ENCODE data around the gene UGT2B15. TPM values are rescaled to one million over a fixed set of nuclear protein-coding genes. Genes with fewer than 3 reads are reported as not detected.
"Not testable (repeated sequence)": the region's sequence is repeated elsewhere in the genome, so short reads cannot be mapped to it uniquely, and the experiment has no call there.

The UGT2B15 gene
- total RNA-seq, 1 donor from 2014 or later = not detected

DNA sequence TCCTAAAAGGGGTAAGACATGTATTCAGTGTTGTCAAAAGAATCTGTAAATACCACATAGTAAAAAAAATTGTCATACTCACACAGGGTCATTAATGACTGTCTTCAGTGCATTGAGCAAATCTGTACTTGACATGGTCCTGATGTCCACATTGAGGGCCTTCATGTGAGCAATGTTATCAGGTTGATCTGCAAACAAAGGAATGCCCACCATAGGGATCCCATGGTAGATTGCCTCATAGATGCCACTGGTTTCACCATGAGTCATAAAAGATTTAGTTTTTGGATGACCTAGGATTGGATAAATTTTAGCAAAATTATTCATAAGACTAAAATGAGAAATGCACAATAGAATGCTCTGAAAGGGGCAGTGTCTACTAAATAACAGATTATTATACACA is 38.1 kb upstream of the UGT2B15 start:
- H3K4me3 Mint-ChIP-seq (ENCODE audit: unreplicated experiment) = no peak overlapping the region
- peaks cover 8% of the 10 kb centered on the region for H3K9me3 Mint-ChIP-seq (ENCODE audit: low read depth)
- no peaks in the 10 kb centered on the region for H3K36me3 Mint-ChIP-seq (ENCODE audit: low read depth)
- no peak for DNase-seq (ENCODE audit: low spot score)
- TF ChIP-seq, protein P1, sequence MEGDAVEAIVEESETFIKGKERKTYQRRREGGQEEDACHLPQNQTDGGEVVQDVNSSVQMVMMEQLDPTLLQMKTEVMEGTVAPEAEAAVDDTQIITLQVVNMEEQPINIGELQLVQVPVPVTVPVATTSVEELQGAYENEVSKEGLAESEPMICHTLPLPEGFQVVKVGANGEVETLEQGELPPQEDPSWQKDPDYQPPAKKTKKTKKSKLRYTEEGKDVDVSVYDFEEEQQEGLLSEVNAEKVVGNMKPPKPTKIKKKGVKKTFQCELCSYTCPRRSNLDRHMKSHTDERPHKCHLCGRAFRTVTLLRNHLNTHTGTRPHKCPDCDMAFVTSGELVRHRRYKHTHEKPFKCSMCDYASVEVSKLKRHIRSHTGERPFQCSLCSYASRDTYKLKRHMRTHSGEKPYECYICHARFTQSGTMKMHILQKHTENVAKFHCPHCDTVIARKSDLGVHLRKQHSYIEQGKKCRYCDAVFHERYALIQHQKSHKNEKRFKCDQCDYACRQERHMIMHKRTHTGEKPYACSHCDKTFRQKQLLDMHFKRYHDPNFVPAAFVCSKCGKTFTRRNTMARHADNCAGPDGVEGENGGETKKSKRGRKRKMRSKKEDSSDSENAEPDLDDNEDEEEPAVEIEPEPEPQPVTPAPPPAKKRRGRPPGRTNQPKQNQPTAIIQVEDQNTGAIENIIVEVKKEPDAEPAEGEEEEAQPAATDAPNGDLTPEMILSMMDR (IDR thresholded peaks at IDR 0.05) = no peak
- H3K27me3 Mint-ChIP-seq (ENCODE audit: low read depth) = no peaks in the 10 kb centered on the region
- no peak overlapping the region for H3K27ac Mint-ChIP-seq (ENCODE audit: unreplicated experiment)
- H3K4me1 Mint-ChIP-seq (ENCODE audit: low read depth) = no peaks in the 10 kb centered on the region

DNA sequence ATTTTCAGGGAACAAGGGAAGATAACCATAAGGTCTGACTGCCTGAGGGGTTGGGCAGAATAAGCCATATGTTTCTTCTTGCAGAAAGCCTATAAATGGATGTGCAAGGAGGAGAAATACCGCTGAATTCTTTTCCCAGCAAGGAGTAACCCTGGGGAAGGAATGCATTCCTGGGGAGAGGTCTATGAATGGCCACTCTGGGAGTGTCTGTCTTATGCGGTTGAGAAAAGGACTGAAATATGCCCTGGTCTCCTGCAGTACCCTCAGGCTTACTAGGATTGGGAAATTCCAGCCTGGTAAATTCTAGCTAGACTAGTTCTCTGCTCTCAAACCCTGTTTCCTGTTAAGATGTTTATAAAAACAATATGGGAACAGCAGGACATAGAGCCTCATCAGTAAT is 32.7 kb upstream of the UGT2B15 start:
- peaks cover 15% of the 10 kb centered on the region for H3K9me3 Mint-ChIP-seq (ENCODE audit: low read depth)
- not testable (repeated sequence) for H3K27ac Mint-ChIP-seq (ENCODE audit: unreplicated experiment)

DNA sequence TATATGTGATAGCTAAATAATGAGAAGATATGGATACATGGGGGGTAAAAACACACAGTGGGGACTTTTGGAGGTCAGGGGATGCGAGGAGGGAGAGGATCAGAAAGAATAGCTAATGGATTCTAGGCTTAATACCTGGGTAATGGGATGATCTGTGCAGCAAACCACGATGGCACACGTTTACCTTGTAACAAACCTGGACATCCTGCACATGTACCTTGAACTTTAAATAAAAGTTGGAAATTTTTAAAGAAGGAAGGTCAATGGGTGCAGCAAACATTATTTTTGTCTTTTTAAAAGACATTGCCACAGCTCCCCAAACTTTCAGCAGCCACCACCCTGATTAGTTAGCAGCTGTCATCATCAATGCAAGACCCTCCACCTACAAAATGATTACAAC is 29.7 kb upstream of the UGT2B15 start:
- DNase-seq (ENCODE audit: low spot score) = no peak
- Mint-ChIP-seq H3K4me1 (ENCODE audit: low read depth) (no peaks in the 10 kb centered on the region), H3K27ac (ENCODE audit: unreplicated experiment) (no peak overlapping the region), H3K9me3 (ENCODE audit: low read depth) (peaks cover 14% of the 10 kb centered on the region), H3K4me3 (ENCODE audit: unreplicated experiment) (no peak overlapping the region), H3K27me3 (ENCODE audit: low read depth) (no peaks in the 10 kb centered on the region), H3K36me3 (ENCODE audit: low read depth) (no peaks in the 10 kb centered on the region)
- TF ChIP-seq, protein P1 (IDR thresholded peaks at IDR 0.05) = no peak

More for the DNA sequence above, 32.7 kb upstream of the UGT2B15 start:
- not testable (repeated sequence) for H3K4me1 Mint-ChIP-seq (ENCODE audit: low read depth); DNase-seq (ENCODE audit: low spot score); H3K36me3 Mint-ChIP-seq (ENCODE audit: low read depth); H3K4me3 Mint-ChIP-seq (ENCODE audit: unreplicated experiment); H3K27me3 Mint-ChIP-seq (ENCODE audit: low read depth)

DNA sequence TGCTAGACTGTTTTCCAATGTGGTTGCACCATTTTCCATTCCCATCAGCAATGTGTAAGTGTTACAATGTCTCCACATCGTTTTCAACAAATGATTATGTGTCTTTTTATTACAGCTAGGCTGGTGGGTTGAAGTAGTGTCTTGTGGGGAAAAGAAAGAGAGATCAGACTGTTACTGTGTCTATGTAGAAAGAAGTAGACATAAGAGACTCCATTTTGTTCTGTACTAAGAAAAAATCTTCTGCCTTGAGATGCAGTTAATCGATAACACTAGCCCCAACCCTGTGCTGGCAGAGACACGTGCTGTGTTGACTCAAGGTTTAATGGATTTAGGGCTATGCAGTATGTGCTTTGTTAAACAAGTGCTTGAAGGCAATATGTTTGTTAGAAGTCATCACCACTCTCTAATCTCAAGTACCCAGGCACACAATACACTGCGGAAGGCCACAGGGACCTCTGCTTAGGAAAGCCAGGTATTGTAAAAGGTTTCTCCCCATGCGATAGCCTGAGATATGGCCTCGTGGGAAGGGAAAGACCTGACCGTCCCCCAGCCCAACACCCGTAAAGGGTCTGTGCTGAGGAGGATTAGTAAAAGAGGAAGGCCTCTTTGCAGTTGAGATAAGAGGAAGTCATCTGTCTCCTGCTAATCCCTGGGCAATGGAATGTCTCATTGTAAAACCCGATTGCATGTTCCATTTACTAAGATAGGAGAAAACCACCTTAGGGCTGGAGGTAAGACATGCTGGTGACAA is 23.0 kb upstream of the UGT2B15 start:
- no peak overlapping the region for H3K4me3 Mint-ChIP-seq (ENCODE audit: unreplicated experiment)
- no peaks in the 10 kb centered on the region for H3K27me3 Mint-ChIP-seq (ENCODE audit: low read depth)
- TF ChIP-seq, protein P1 (IDR thresholded peaks at IDR 0.05) = no peak
- H3K9me3 Mint-ChIP-seq (ENCODE audit: low read depth) = peaks cover 19% of the 10 kb centered on the region
- H3K27ac Mint-ChIP-seq (ENCODE audit: unreplicated experiment) = no peak overlapping the region
- no peaks in the 10 kb centered on the region for H3K36me3 Mint-ChIP-seq (ENCODE audit: low read depth)
- H3K4me1 Mint-ChIP-seq (ENCODE audit: low read depth) = no peaks in the 10 kb centered on the region
- DNase-seq (ENCODE audit: low spot score) = no peak

DNA sequence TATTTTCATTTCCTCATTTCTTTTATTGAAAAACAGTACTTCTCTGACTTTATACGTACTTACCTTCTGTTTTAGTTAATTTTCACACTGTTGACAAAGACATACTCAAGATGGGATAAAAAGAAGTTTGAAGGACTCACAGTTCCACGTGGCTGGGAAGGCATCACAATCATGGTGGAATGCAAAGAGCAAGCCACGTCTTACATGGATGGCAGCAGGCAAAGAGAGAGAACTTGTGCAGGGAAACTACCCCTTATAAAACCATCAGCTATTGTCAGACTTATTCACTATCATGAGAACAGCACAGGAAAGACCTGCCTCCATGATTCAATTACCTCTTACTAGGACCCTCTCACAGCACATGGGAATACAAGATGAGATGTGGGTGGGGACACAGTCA is 20.7 kb upstream of the UGT2B15 start:
- H3K9me3 Mint-ChIP-seq (ENCODE audit: low read depth) = peaks cover 16% of the 10 kb centered on the region
- H3K4me1 Mint-ChIP-seq (ENCODE audit: low read depth) = no peaks in the 10 kb centered on the region
- H3K27ac Mint-ChIP-seq (ENCODE audit: unreplicated experiment) = no peak overlapping the region
- H3K27me3 Mint-ChIP-seq (ENCODE audit: low read depth) = no peaks in the 10 kb centered on the region
- H3K36me3 Mint-ChIP-seq (ENCODE audit: low read depth) = no peaks in the 10 kb centered on the region
- TF ChIP-seq, protein P1 (IDR thresholded peaks at IDR 0.05) = no peak
- no peak overlapping the region for H3K4me3 Mint-ChIP-seq (ENCODE audit: unreplicated experiment)
- DNase-seq (ENCODE audit: low spot score) = no peak

DNA sequence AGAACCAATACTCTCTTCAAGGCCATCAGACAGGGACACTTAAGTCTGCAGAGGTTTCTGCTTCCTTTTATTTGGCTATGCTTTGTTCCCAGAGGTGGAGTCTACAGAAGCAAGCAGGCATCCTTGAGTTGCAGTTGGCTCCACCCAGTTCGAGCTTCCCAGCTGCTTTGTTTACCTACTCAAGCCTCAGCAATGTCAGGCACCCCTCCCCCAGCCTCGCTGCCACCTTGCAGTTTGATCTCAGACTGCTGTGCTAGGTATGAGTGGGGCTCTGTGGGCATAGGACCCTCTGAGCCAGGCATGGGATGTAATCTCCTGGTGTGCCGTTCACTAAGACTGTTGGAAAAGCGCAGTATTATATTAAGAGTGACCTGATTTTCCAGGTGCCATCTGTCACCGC is 12.6 kb upstream of the UGT2B15 start:
- Mint-ChIP-seq H3K9me3 (ENCODE audit: low read depth) (peaks cover 14% of the 10 kb centered on the region), H3K27me3 (ENCODE audit: low read depth) (no peaks in the 10 kb centered on the region)

DNA sequence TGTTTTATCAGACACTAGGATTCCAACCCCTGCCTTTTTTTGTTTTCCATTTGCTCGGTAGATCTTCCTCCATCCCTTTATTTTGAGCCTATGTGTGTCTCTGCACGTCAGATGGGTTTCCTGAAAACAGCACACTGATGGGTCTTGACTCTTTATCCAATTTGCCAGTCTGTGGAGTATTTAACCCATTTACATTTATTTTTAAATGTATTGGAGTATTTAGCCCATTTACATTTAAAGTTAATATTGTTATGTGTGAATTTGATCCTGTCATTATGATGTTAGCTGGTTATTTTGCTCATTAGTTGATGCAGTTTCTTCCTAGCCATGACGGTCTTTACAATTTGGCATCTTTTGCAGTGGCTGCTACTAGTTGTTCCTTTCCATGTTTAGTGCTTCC is 10.8 kb upstream of the UGT2B15 start:
- not testable (repeated sequence) for H3K27ac Mint-ChIP-seq (ENCODE audit: unreplicated experiment); H3K4me1 Mint-ChIP-seq (ENCODE audit: low read depth); H3K4me3 Mint-ChIP-seq (ENCODE audit: unreplicated experiment); H3K36me3 Mint-ChIP-seq (ENCODE audit: low read depth); DNase-seq (ENCODE audit: low spot score); H3K27me3 Mint-ChIP-seq (ENCODE audit: low read depth)
- H3K9me3 Mint-ChIP-seq (ENCODE audit: low read depth) = peaks cover 15% of the 10 kb centered on the region

More for the DNA sequence above, 12.6 kb upstream of the UGT2B15 start:
- no peaks in the 10 kb centered on the region for H3K4me1 Mint-ChIP-seq (ENCODE audit: low read depth)
- DNase-seq (ENCODE audit: low spot score) = no peak
- no peak overlapping the region for H3K4me3 Mint-ChIP-seq (ENCODE audit: unreplicated experiment)
- H3K27ac Mint-ChIP-seq (ENCODE audit: unreplicated experiment) = no peak overlapping the region
- TF ChIP-seq, protein P1 (IDR thresholded peaks at IDR 0.05) = no peak
- peaks cover 3% of the 10 kb centered on the region for H3K36me3 Mint-ChIP-seq (ENCODE audit: low read depth)
